Astrocyte of the hippocampus (primary cell): ENCODE results near the gene ELF4.
A peak's percentile ranks its signal among the peaks of the same experiment; 100 is the strongest.

Experiments
- DNase-seq: peaks from one replicate; pipeline ENCODE4 v3.0.0; 2011; ENCODE audit warnings: low read depth, low spot score

The ELF4 gene

DNA sequence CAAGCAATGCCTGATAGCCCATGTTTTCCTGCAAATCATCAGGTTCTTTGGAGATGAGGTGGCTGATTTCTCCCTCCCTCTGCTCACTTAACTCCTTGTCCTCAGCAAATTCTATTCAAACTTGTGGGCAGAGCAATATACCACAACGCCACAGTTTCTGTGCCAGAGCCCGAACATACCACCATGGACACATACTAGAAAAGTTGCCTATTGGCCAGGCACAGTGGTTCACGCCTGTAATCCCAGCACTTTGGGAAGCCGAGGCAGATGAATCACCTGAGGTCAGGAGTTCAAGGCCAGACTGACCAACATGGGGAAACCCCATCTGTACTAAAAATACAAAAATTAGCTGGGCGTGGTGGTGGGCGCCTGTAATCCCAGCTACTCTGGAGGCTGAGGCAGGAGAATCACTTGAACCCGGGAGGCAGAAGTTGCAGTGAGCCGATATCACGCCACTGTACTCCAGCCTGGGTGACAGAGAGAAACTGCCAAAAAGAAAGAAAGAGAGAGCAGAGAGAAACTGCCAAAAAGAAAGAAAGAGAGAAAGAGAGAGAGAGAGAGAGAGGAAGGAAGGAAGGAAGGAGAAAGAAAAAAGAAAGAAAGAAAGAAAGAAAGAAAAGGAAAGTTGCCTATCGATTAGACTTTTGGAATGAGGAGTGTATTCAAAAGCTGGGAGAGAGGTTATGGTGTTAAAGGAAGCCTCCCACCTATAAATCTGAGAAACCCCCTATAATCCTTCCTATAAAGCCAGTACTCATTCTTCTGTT lies 5.0 kb upstream of the ELF4 start:
- DNase-seq = peak; percentile 84

DNA sequence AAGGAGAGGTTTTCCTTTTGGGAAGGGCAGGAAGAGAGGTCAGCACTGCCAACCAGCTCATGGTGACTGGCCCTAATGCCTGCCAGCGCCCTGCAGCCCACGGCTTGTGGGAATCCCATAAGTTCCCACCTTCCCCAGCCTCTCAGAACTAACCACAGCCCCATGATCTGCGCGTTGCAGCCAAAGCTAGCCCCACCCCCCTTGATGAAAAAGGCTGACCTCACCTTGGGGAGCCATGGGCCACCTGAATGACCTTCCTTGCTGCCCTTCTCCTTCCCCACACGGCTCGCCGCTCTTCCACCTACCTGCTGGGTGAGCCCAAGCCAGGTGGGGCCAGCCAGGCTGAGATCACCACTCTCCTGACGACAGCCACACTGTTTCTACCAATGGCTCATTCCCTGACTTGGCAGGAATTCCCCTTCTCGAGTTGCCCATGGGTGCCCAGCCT lies 3.9 kb upstream of the ELF4 start:
- DNase-seq = no peak

DNA sequence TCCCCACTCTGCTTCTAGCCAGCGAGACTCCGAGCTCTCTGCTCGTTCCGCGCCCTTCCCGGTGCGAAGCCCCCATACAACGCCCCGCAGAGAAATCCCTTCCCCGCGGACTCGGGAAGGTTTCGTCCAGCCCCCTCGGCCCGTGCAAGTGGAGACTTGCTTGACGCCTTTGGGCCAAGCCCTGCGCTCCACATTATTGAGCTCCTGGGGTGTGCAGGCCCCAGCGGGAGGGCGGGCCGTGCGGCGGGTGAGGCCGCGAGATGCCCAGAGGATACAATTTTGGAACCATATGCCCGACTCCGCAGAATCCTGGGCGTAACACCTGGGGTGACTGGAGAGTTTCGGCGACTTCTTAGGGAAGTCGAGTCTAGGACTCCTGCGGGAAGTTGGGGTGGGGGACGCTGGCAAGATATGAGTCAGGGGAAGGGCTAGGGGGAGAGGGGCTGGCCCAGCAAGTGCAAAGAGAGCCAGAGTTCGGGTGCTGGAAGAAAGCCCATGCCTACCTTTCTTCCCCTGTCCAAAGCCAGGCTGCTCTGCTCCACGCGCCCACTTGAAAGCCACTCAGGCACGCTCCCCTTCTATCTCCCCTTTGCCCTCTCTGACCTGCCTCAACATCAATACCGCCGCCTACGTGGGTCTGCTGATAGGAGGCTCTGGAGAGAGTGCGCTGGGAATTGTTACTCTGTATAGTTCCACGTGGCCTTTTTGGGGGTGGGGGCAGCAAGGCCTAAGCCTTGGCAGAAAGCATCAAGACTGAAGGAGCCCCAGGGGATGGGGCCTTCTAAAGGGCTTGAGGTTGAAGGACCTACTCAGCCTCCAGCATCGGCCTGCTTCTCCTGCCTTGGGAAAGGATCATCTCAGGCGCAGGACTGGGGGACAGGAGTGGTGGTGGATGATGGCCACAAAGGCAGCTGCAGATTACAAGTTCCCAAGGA lies 1.2 kb upstream of the ELF4 start:
- no peak for DNase-seq

DNA sequence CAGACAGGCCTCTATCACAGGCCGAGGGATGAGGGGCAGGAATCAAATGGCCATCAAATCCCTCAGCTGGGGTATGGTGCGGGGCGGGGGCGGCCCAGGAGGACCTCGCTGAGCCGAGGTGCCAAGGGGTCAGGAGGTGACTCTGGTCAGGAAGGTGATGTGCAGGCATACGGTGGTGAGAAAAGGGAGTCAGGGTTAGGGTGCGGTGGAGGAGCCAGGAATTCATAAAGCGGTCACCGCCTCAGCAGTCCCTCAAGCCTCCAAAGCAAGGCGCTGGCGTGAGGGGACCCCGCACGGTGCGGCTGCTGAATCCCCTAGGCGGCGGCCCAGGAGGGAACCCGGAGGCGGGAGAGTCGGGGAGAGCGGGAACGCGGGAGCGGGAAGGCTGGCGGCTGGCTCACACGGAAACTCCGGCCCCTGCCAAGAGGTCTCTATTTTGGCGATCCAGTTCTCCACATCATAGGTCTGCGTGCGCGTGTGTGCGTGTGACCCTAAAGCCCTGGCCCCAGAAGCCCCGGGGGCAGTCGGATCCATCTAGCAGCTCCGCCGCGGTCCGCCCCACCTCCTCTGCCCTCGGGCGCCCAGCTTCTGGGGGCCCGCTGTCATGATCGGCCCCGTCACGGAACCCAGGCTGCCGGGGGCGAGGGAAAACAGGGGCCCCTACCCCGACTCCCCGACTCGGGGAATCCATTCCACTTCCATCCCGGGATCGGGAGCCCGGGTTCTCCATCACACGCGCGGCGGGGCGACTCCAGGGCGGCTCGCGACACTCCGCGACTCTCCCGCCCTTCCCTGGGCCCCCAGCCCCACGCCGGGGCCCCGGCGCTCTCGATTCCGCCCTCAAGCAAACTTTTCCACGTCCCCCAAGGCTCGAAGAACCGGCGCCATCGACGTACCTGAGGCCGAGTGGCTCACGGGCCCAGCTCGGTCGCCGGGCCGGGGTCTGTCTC lies 593 bp downstream of the ELF4 start:
- DNase-seq = no peak

DNA sequence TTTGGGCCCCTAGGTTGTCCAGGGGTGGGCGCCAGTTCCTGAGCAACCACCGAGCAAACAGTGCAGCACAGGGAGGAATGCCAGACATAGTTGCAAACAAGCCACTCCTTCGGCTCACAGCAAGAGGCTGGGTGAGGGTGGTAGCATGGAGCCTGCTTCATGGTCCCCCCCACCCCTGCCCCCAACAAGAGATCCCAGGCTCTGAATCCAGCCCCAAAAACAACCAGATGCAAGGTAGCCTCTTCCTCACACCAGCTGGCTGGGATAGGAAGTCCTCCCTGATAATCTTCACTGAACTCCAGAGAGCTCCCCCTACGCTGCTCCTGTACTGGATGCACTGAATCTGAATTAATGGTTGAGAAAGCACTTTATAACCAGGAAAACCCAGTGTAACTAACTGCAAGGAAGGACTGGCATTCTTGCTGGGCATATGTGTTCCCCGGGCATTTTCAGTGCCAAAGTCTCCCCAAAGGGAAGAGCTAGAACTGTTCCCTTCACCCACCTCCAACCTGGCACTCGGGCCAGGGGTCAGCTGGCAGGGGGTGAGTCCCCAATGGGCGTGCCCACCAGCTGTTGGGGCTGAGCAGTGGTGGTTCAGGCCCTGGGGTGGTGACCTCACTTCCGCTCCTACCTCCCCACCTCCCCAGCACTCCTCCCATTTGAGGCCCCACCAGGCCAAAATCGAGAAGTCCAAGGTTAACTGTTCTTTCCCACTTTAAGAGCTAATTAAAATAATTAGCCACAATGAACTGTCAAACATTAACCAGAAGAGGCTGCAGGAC lies 1.5 kb downstream of the ELF4 start:
- peak; percentile 55 for DNase-seq

DNA sequence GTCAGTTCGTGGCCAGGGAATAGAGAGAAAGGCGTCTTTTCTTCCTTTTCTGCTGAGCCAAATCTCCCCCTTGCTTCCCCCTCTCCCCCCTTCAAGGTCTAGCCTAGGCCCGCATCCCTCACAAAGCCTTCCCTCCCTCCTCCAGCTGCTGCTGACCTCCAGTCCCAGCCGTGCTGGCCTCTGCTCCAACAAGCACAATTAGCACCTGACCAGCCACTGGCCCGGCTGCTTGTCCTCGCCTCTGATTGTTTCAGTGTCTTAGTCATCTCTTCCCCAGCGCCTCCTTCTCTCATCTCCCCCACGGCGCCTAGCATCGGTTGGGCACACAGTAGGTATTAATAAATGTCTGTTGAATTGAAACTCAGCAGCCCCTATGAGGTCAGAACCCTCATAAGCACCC lies 4.2 kb downstream of the ELF4 start:
- no peak for DNase-seq

DNA sequence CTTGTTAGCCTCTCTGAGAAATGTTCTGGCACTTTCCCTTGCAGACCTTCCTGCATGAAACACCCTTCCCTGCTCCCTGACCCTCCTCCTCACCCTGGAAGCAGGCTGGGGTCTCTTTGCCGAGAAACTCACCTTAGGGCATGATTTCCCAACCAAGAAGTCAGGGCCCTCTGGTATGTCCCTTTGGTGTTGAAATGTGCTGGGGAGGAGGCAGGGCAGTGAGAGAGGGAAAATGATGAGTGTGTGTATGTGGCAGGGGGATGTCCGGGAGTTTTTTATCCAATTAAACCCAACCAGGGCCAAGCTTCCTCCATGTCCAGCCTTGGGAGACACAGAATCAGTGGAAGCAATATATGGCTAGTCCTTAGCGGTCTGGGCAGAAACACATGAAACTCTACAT lies 5.1 kb downstream of the ELF4 start:
- DNase-seq = no peak

DNA sequence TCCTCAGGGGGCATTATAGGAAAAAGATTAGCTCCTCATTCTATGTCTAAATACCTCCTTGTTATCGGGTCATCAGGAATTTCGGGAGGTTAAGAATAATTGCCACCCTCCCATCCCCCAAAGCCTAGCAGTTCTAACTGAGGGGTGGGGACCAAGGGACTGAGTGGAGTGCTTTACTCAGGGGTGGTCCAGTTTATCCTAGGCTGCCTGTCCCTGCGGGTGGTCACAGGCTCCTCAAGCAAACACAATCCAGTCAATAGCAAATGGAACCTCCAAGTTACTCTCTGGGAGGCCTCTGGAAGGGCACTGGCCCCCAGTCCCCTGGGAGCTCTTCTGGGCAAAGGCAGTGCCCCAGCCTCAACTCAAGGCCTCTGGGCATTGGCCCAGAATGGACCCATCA lies 6.7 kb downstream of the ELF4 start:
- DNase-seq = no peak

DNA sequence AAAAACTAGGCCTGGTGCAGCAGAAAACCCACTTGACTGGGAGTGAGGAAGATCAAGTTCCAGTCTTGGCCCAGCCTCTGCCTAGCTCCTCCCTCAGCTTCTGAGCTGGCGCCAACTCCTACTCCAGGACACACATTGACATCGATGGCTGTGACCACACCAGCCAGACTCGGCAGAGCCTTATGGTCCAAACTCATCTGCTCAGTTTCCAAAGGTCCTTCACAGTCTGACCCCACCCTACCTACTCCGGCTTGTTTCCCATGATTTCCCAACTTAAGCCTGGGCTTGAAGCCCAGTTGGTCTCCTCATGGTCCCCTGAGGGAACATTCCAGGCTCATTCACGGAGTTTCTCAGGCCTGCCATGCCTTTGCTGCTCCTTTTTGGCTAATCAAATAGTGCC lies 10.1 kb downstream of the ELF4 start:
- DNase-seq = no peak

DNA sequence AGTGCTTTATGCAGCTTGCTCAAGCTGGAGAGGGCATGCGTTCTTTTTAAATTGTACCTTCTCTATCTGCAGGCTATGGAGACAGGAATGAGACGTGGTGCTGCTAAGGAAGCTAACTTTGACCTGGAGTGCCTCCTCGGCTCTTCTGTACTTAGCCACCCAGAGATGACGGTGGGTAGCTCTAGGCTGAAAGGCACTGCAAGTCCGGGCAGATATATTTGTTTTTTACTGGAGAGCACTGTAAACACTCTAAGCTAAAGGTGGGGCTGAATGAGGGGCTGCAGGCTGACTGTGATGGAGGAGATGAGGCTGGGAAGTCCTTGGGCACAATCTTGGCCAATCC lies 12.1 kb downstream of the ELF4 start:
- DNase-seq = no peak

DNA sequence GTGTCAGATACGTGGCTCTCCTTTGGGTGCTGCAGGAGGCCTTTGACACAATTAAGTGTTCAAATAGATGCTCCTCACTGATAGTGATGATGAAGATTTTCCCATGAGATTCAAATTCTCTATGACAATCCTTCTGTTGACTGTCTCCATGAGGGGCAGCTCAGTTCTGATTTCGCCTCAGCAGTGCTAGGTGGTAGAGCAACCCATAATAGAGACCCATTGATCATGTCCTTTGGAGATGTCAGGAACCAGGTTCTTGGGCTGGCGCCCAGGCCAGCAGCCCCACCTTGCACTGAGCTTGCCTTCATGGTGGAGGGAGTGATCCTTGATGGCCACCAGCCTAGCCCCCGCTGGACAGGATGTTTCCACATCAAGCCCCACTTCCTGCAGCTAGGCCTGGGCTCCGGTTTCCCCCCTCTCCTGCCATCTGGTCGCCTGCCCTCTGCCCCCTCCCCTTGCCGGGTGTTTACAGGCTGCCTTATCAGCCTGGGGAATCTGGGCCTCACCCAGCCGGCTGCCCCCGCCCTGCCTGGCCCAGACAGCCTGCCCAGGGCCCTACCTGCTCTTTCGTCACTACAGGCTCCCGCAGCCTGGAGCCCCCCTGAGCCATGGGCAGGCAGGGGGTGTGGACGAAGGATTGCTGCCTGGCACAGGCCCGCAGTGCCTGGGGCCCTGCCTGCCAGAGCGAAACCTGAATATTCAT lies 12.6 kb downstream of the ELF4 start:
- DNase-seq = no peak

DNA sequence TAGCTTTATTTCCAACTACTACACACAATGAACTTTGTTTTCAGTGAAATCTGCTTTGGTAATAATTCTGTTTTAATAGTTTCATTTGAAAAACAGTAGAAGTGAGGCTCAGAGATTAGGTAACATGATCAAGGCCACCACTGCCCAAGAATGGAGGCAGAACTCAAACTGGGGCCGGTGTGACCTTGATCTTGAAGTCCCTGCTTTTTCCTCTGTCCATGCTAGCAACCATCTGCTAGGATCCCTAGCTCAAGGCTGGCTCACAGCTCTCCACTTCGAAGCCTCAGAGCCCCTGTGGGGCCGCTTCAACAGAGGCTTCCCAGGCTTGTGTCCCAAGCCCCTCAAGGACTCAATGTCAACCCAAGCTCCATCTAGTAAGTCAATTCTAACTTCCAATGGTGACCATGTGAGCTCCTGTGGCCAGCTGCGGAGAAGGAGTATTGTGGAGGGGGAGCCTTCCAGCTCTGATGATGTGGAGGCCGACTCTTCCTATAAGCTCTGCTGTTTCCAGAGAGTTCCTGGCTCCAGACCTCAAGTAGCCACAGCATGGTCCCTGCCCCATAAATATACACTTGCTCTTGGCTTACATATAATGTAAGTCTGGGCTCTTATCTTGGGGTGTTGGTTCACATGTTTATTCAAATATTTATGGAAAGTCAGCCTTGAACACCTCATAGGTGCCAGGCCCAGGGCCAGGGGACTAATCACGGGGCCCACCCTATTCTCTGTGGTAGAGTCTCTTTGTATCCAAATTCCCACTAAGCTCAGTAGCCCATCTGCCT lies 14.9 kb downstream of the ELF4 start:
- DNase-seq = no peak

DNA sequence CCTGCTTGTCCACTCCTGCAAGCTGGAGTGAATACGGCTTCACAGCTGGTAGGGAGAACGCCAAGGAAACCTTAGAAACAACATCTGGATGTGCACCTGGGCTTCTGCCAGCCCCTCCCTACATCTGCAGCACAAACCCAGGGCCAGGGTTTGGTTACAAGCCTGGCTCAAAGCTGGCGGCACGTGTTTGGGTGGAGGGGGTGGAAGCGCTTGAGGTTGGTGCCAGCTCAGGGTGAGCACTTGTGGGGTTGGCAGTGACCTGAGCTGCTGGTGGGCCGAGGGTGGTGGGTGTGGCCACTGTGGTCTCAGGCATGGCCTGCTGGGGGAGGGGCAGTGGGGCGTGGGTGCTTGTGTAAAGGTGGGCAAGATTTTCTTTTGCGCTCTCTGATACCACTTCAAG lies 15.6 kb downstream of the ELF4 start:
- DNase-seq = no peak

DNA sequence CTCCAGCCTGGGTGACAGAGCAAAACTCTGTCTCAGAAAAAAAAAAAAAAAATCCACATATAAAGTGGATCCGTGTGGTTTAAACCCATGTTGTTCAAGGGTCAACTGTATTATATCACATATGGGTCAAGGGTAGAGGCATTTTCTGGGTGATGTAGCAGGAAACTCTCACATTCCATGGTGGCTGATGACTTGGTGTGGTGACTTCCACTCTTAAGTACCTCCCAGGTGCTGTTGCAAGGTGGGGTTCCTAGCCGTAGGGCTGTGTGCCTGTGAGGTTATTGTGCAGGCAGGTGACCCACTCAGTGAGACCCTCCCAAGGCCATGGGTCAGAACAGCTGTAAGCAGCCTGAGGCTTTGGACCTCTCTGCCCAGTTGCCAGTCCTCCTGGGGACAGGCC lies 17.0 kb downstream of the ELF4 start:
- DNase-seq = no peak

DNA sequence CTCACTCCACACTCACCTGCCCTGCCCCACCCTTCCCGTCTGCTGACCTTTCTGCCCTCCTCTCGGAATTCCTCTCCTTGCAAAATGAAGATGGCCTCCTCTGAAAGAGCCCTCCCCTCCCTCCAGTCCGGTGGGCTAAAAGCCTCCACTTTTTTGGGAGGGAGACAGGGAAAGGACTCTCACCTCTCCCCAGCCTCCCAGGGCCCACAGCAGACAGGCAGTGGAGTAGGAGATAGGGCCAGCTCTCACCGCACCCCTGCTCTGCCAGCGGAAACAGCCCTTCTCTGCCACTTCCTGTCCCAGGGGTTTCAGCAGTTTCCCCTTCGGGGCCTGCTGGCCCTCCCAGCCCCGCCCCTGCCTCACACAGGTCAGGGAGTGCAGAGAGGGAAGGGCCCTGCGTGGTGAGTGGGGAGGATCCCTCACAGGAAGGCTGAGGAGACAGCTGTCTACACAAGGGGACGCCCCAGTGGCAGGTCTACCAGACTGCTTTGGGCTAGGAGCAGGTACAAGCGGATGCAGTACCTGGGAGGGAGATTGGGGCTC lies 18.2 kb downstream of the ELF4 start:
- DNase-seq = no peak

DNA sequence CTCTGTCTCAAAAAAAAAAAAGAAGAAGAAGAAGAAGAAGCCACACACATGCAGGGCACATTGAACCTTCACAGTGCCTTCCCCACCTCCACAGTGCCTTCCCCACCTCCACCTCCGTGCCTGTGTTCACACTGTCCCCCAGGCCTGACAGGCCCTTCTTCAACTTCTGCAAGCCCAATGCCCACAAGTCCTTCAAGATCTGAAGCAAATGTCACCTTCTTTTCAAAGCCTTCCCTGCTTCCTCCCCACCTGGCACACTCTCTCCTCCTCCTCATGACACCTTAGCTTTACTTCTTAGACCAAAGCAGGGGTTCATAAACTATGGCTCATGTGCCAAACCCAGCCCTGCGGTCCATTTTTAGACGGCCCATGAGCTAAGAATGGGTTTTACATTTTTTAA lies 19.9 kb downstream of the ELF4 start:
- no peak for DNase-seq

DNA sequence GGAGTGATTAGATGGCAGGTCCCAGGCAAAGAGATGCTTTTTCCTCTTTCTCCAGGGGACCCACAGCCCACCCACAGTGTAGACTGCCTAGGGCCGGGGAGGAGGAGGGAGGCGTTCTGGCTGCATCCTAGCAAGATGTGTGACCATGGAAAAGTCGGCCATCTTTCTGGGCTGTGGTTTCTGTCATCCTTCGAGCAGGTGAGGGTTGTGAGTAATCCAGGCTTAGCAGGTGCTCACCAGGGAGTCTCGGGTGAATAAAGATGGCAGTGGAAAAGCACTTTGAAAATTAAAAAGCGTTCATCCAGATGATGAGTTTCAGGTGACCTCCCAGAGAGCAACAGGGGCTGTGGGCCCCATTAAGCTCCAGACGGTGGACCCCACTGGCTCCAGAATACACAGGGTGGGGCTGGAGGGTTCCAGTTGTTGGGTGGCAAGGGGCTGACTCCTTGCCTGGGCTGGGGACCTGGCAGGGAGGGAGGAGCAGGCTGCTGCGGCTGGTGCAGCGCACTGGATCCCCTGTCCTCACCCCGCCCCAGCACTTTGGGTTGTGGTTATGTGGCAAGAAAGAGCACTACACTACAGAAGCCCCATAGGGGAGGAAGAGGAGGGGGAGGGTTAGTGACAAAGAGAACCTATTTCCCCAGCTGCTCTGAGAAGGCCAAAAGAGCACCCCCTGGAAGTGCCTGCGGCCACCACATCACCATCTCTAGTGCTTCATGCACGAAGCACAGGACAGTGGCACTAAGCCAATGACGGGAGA lies 23.7 kb downstream of the ELF4 start:
- no peak for DNase-seq

DNA sequence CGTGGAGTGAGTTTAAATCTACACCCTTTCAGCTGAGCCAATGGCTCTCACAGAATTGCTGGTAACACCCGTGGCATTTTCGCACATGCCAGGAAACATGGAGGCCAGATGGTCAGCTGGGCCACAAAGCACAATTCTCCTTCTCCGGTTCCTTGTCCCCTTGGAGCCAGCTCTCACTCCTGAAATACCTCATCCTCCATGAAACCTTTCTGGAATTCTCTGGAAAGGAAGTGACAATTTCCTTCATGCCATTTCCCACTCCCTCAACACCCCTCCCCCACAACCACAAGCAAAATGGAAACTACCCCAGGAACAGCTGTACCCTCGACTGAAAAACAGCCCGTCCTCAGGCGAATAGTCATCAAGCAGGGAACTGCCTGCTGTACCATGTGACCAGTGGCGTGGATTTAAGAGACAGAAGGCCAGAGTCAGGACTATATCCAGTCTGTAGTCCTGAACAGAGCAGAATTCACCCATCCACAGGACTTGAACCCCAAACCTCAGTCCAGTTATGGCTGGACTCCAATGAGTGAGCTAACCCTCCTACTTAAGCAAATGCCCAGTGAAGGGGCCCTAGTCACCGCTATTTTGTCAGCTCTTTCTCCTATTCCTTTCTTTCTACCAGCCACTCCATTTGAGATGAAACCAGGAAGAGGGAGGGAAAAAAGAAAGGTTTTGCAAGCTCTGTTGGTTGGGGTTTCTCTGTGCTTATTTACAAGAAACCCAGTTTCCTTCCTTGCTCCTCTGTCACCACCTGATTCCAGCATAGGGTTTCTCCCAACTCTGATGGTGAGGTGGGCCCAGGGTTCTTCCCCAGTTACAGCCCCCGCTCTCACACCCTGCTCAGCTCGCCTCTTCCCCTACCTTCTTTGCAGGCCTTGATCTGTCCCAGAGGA lies 24.5 kb downstream of the ELF4 start:
- DNase-seq = no peak
